ENCODE data around the gene CENPF. TPM values are rescaled to one million over a fixed set of nuclear protein-coding genes. Genes with fewer than 3 reads are reported as not detected.

Gene CENPF, protein sequence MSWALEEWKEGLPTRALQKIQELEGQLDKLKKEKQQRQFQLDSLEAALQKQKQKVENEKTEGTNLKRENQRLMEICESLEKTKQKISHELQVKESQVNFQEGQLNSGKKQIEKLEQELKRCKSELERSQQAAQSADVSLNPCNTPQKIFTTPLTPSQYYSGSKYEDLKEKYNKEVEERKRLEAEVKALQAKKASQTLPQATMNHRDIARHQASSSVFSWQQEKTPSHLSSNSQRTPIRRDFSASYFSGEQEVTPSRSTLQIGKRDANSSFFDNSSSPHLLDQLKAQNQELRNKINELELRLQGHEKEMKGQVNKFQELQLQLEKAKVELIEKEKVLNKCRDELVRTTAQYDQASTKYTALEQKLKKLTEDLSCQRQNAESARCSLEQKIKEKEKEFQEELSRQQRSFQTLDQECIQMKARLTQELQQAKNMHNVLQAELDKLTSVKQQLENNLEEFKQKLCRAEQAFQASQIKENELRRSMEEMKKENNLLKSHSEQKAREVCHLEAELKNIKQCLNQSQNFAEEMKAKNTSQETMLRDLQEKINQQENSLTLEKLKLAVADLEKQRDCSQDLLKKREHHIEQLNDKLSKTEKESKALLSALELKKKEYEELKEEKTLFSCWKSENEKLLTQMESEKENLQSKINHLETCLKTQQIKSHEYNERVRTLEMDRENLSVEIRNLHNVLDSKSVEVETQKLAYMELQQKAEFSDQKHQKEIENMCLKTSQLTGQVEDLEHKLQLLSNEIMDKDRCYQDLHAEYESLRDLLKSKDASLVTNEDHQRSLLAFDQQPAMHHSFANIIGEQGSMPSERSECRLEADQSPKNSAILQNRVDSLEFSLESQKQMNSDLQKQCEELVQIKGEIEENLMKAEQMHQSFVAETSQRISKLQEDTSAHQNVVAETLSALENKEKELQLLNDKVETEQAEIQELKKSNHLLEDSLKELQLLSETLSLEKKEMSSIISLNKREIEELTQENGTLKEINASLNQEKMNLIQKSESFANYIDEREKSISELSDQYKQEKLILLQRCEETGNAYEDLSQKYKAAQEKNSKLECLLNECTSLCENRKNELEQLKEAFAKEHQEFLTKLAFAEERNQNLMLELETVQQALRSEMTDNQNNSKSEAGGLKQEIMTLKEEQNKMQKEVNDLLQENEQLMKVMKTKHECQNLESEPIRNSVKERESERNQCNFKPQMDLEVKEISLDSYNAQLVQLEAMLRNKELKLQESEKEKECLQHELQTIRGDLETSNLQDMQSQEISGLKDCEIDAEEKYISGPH (N-terminal part only)
- 0.73 TPM for total RNA-seq

DNA sequence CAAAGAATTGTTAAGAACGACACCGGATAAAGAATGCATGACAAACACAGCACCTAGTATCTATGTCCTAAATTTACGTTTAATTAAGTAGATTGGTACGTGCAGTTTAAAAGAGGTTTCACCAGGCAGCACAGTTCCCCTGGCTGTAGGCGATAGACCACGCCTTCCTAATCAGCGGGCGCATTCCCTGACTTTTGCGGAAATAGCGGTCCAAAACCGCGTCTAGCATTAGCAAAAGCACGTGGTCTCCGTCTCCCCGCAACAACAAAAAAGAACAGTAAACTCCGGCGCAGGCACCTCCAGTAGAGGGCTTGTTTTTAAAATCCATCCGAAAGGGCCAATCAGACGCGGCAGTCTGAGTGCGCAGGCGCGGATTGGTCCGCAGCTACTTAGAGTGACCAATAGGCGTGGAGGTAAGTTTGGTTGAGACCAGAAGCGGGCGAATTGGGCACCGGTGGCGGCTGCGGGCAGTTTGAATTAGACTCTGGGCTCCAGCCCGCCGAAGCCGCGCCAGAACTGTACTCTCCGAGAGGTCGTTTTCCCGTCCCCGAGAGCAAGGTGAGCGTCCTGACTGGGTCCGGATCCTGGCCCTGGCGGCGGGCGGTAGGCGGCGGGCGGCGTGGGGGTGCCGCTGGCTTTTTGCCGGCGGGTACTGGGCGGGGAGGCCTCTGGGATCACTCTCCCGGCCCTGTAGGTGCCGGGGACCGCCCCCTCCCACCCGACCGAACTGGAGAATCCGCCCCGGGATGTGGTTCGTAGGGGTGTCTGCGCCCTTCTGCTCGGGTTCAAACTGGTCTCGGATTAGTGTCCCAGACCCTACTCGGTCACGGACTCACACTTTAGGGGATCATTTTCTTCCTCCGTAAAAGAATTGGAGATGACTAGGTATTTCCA lies at the start of gene CENPF:
CENPF (plus strand) TSS at position 432 of the 894 bp plus-strand sequence. CDS start 10,560 bp downstream, outside the sequence.
- Histone ChIP-seq H3K9me3 (ENCODE audit: low read depth, low read length) (no peaks in the 10 kb centered on the region), H3K4me3 (ENCODE audit: low read length) (peak within 1 kb of the TSS; percentile 70), H3K4me1 (ENCODE audit: insufficient read depth, low read length) (peaks cover 13% of the 10 kb centered on the region), H3K27me3 (ENCODE audit: insufficient read depth, low read length) (no peaks in the 10 kb centered on the region)

DNA sequence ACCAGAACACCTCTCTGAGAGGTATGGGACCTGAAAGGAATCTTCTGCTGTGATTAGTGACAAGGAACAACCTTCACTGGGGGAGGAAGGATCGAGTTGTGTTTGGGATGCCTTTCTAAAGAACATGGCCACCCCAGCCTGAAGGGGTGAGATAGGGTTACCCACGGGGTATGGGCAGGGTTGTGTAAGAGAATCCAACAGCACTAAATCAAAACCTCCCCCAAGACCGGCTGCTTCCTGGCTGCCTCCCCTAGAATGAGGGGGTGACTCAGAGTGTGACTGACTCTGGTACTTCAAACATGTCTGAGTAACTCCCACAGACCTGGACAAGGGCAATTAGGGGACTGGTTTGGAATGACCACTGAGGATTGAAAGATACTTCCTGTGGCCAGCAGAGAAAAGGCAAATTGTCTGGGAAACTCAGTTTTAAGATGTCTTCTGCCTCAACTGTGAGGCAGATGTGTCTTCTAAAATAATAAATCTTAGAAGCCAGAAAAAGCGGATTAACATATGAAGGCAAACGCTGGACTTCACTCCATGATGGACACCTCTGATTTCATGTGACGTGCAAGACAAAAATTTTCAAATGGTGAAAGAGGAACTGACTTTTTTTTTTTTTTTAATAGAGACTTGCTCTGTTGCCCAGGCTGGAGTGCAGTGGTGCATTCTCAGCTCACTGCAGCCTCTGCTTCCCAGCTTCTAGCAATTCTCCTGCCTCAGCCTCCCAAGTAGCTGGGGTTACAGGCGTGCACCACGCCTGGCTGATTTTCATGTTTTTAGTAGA lies 44.9 kb upstream of the CENPF start:
- H3K9me3 ChIP-seq (ENCODE audit: low read depth, low read length) = no peaks in the 10 kb centered on the region
- peaks cover 11% of the 10 kb centered on the region for H3K27me3 ChIP-seq (ENCODE audit: insufficient read depth, low read length)
- H3K4me3 ChIP-seq (ENCODE audit: low read length) = no peak overlapping the region
- no peaks in the 10 kb centered on the region for H3K4me1 ChIP-seq (ENCODE audit: insufficient read depth, low read length)

DNA sequence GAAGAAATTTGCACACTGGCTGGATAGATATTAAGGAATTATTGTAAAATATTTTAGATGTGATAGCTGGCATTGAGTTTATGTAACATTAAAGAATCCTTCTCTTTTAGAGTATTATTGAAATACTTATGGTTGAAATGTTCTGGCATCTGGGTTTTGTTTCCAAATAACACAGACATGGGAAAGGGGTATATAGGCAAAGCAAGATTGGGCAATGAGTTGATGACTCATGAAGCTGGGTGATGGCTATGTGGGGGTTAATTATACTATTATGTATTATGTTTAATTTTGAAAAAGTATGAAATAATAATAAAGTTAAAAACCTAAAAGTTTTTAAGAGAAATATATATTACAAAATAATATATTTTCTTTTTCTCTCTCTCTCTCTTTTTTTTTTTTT lies 39.1 kb upstream of the CENPF start:
- Histone ChIP-seq H3K4me3 (ENCODE audit: low read length) (no peak overlapping the region), H3K27me3 (ENCODE audit: insufficient read depth, low read length) (peaks cover 6% of the 10 kb centered on the region), H3K4me1 (ENCODE audit: insufficient read depth, low read length) (no peaks in the 10 kb centered on the region), H3K9me3 (ENCODE audit: low read depth, low read length) (no peaks in the 10 kb centered on the region)

DNA sequence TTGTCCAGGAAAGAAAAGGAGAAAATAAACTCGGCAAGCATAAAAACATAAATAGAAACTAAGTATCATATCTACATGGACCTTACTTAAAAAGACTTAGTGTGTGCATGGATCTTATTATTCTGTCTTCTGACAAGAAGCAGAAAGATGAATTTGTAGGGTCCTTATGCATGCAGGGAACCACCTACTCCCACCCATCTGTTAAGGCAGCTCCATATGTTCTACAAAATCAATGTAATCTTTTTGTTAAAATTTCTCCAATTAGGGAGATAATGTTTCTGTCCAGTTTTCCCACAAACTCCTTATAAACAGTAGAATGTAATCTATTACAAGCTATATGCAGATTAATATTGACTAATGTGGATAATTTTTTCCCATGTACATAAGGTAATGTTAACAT lies 37.7 kb upstream of the CENPF start:
- peaks cover 5% of the 10 kb centered on the region for H3K27me3 ChIP-seq (ENCODE audit: insufficient read depth, low read length)
- H3K4me1 ChIP-seq (ENCODE audit: insufficient read depth, low read length) = no peaks in the 10 kb centered on the region
- no peak overlapping the region for H3K4me3 ChIP-seq (ENCODE audit: low read length)
- H3K9me3 ChIP-seq (ENCODE audit: low read depth, low read length) = no peaks in the 10 kb centered on the region

DNA sequence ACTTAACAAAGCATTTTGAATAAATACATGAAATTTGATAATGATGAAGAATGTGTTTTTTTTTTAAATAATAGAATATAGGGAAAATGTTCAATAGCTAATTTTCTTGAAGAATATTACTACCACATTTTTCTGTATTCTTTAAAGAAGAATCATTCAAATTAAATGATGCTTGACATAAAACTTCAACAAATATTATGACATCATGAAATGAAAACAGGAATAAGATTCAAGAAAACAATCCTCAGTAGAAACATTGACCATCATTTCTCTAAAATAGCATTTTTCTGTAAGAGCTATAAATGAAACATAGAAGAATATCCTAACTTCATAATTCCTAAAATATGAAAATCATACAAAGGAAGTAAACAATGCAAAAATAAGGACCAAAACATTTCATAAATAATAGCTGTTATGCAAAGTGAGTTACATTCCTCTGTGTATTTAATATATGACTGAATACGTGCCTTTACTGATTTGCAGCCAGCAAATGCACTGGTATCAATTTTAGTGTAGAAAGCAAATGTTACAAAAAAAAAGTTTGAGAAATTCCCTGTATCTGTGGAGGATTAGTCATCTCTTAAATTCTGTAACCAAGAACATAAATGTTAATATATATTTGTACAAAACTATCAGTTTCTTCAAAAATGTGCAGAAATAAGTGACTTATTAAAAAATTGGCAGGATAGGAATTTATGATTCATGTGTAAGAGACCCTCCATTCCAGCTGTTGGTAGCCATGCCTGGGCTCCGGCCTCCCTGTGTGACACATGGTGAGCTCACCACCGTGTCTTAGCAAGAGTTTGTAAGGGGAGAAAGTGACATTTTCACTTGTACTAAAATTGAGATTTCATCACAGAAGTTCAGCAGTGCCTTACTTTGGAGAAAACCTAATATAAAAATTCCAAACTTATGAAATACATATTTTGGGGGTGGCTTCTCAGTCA lies 36.6 kb upstream of the CENPF start:
- Histone ChIP-seq H3K27me3 (ENCODE audit: insufficient read depth, low read length) (peaks cover 4% of the 10 kb centered on the region), H3K9me3 (ENCODE audit: low read depth, low read length) (no peaks in the 10 kb centered on the region), H3K4me1 (ENCODE audit: insufficient read depth, low read length) (no peaks in the 10 kb centered on the region)

DNA sequence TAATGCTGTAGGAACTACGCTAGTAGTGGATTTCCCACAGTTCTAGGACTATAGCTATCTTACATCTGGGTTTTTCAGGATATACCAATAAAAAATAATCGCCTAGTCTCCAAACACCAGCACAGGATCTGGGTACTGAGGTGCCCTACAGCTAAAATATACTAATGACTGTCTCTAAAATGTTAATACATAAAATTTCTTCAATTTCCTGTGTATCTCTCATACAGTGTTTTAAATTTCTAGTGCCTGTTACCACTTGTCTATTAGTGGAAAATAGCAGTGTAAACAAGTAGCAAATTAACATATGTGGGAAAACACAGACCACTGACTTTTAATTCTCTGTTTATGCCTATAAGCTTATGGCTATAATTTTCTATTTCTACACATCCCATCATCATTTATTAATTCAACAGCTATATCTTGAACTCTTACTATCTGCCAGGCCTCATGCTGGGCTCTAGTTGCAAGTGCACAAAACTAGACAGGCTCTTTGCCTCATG lies 35.5 kb upstream of the CENPF start:
- Histone ChIP-seq H3K27me3 (ENCODE audit: insufficient read depth, low read length) (peaks cover 4% of the 10 kb centered on the region), H3K4me3 (ENCODE audit: low read length) (no peak overlapping the region), H3K4me1 (ENCODE audit: insufficient read depth, low read length) (no peaks in the 10 kb centered on the region), H3K9me3 (ENCODE audit: low read depth, low read length) (no peaks in the 10 kb centered on the region)

More for the DNA sequence above, 36.6 kb upstream of the CENPF start:
- no peak overlapping the region for H3K4me3 ChIP-seq (ENCODE audit: low read length)

DNA sequence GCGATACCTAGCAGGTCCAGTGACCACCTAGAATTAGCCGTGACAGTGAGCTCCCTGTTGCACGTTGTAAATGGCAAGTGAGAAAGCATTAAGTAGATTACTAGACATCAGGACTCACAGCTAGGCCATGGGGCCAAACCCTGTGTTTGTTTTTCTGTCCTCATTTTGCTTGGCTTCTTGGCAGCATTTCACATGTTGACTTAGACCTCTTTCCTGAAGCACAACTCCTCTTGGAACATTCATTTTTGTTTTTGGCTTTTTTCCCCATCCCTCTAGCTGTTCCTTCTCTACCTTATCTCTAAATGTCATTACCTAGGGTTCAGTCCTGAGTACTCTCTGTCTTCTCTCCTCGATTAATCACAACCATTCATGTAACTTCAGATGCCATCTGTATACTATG lies 34.7 kb upstream of the CENPF start:
- H3K4me3 ChIP-seq (ENCODE audit: low read length) = no peak overlapping the region
- no peaks in the 10 kb centered on the region for H3K9me3 ChIP-seq (ENCODE audit: low read depth, low read length)
- no peaks in the 10 kb centered on the region for H3K27me3 ChIP-seq (ENCODE audit: insufficient read depth, low read length)
- no peaks in the 10 kb centered on the region for H3K4me1 ChIP-seq (ENCODE audit: insufficient read depth, low read length)

DNA sequence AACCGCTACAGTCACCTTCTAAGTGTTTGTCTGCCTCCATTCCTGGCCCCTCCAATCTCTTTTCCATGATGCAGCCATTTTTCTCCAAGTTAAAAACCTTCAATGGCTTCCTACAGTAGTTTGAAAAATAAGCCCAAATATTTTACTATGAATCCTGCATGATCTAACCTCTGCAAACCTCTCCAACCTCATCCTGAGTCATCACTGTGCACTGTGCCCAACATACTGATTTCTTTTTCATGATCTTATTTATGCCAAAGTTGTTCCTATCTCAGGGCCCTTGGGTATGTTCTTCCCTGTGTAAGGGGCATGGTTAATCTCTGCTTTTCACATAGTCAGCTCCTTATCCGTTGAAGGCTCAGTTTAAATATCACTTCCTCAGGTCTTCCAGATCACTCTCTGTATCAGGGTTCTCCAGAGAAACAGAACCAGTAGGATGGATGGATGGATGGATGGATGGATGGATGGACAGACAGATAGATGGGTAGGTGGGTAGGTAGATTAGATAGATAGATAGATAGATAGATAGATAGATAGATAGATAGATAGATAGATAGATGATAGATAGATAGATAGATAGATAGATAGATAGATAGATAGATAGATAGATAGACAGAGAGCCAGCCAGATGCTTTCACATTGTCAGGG lies 33.5 kb upstream of the CENPF start:
- Histone ChIP-seq H3K4me3 (ENCODE audit: low read length) (no peak overlapping the region), H3K4me1 (ENCODE audit: insufficient read depth, low read length) (no peaks in the 10 kb centered on the region), H3K9me3 (ENCODE audit: low read depth, low read length) (no peaks in the 10 kb centered on the region), H3K27me3 (ENCODE audit: insufficient read depth, low read length) (no peaks in the 10 kb centered on the region)

DNA sequence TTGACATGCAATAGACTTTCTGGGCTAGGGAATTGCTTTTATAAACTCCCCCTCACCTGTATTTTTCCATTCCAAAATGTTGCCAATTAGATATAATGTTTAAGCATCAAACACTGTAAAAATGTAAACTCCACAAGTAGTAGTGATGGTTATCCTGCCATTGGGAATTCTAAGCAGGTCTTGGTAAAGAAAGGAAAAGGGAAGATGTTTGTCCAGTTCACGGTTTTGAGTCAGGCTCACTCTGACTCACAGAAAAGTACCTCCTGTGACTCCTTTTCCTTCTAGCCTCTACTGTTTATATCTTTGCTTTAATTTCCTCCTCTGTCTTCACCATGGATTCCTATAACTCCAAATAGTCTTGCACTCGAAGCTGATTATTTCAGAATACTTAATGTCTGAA lies 32.6 kb upstream of the CENPF start:
- no peaks in the 10 kb centered on the region for H3K9me3 ChIP-seq (ENCODE audit: low read depth, low read length)

DNA sequence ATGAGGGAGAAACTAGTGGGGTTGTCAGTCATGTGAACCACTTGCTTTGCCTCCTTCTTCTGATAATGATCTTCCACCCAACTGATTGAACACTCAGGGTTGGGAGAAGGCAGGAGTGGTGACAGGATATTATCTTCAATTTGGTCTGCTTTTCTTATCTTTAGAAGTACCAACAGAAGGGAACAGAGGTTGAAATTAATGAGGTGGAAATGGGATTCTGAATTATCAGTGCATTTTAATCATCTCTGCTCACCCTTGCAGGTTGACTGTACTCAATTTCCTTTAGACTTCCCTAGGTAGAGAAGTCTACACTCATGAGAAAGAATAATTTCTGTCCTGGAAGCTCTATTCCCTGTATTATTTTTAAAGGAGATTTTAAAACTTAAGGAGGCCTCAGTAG lies 31.7 kb upstream of the CENPF start:
- Histone ChIP-seq H3K9me3 (ENCODE audit: low read depth, low read length) (peaks cover 6% of the 10 kb centered on the region), H3K4me1 (ENCODE audit: insufficient read depth, low read length) (no peaks in the 10 kb centered on the region), H3K4me3 (ENCODE audit: low read length) (no peak overlapping the region), H3K27me3 (ENCODE audit: insufficient read depth, low read length) (no peaks in the 10 kb centered on the region)

More for the DNA sequence above, 32.6 kb upstream of the CENPF start:
- Histone ChIP-seq H3K27me3 (ENCODE audit: insufficient read depth, low read length) (no peaks in the 10 kb centered on the region), H3K4me3 (ENCODE audit: low read length) (no peak overlapping the region), H3K4me1 (ENCODE audit: insufficient read depth, low read length) (no peaks in the 10 kb centered on the region)

DNA sequence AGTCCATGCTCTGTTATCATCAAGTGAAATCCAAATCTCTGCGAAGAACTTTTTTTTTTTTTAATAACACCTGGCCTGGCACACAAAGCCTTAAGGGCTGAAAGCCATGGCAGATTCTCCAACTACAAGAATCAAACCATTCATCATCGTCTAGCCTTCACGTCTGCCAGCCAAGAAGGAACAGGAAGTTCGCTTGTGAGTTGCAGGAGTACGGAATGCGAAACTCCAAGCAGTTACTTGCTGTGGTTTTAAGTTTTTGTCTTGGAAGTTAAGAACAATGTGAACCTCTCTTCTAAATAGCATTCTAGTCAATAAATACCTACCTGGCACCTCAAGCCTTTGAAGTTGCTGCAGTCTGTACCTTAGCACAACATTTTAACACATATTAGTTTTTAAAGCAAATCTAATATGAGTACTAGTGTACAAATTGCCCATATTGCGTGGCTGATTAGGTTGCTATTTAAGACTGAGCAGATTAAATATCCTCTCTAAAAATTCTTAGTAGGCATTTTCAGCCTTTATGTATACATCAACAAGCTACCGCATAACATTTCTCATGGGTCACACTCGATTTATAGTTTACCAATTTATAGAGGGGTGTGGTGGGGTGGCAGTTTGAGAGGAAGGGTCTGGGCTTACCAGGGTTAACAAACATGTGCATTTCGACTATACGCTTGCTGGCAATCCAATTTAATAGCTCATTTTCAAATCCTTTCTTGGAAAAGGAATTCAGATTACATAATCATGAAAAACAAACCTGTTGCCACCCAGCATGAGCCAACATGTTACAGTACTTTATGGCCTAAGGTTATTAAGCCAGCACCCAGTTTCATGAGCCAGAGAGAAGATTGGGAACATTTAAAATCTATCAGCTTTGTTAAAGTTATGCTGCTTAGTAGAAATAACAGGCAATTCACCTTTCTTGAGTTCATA lies 29.3 kb upstream of the CENPF start:
- no peak overlapping the region for H3K4me3 ChIP-seq (ENCODE audit: low read length)

More for the DNA sequence above, 29.3 kb upstream of the CENPF start:
- Histone ChIP-seq H3K9me3 (ENCODE audit: low read depth, low read length) (peaks cover 7% of the 10 kb centered on the region), H3K27me3 (ENCODE audit: insufficient read depth, low read length) (no peaks in the 10 kb centered on the region), H3K4me1 (ENCODE audit: insufficient read depth, low read length) (no peaks in the 10 kb centered on the region)
